GM12878 (cell line): ENCODE measurements around the gene SLC23A2. TPM values are rescaled to one million over a fixed set of nuclear protein-coding genes. Genes with fewer than 3 reads are reported as not detected.

Experiments used
- ATAC-seq: fragments of 200-7000 bp; cut with Tn5 transposase; 3 replicates; pipeline ENCODE4 v1.9.1; 2020; ENCODE audit warnings: mild to moderate bottlenecking, moderate library complexity
- BruUV-seq: library from RNA; stranded (reverse); fragments of 400-500 nt; replicated peaks from 2 replicates; lab custom pipeline; 2021; lab: Mats Ljungman, UMichigan
- CTCF ChIA-PET: fragments of 300-600 bp; sonication (Branson Sonifier 250); formaldehyde crosslinking; extraction: SDS; loops from one replicate; lab custom pipeline; 2021; ENCODE audit warnings: inconsistent platforms; lab: Yijun Ruan, JAX
- POLR2A ChIA-PET: fragments of 350-600 bp; formaldehyde crosslinking; extraction: SDS; loops from one replicate; lab custom pipeline; 2021; ENCODE audit warnings: inconsistent platforms; lab: Charles Lee
- RAD21 ChIA-PET: fragments of 300-600 bp; sonication (Branson Sonifier 250); formaldehyde crosslinking; loops from one replicate; lab custom pipeline; 2023; ENCODE audit warnings: antibody characterized with exemption; ENCODE audit not compliant: unreplicated experiment; lab: Charles Lee
- SMC1A ChIA-PET: fragments of 300-600 bp; sonication (Branson Sonifier 250); formaldehyde crosslinking; loops from one replicate; lab custom pipeline; 2023; ENCODE audit not compliant: unreplicated experiment, uncharacterized antibody; lab: Charles Lee
- DNase-seq: peaks from one replicate; pipeline ENCODE4 v3.0.0-alpha.2; 2011; ENCODE audit warnings: low read depth, low spot score
- FAIRE-seq: peaks from 3 replicates; lab custom pipeline; 2011; peaks lifted over from hg19 to GRCh38; lab: Jason Lieb, UNC
- H2AFZ ChIP-seq: 2 replicates; pipeline ENCODE4 v1.6.0; 2011; ENCODE audit warnings: low read depth, low read length, control low read depth; ENCODE audit not compliant: control insufficient read depth
- H3K27ac ChIP-seq: 2 replicates; pipeline ENCODE4 v1.5.1; 2011; ENCODE audit warnings: control low read depth; ENCODE audit not compliant: control insufficient read depth, insufficient read depth
- H3K27me3 ChIP-seq, 2 experiments: replicated peaks in 1 of 2; 2 replicates each; pipeline versions ENCODE4 v1.6.0 to v1.6.1; 2011; ENCODE audit warnings: low read length in 1 of 2; ENCODE audit not compliant: control insufficient read depth in 2 of 2, insufficient read depth in 2 of 2
- H3K36me3 ChIP-seq, 2 experiments: 2 replicates each; pipeline ENCODE4 v1.5.1; 2011; ENCODE audit warnings: low read length in 1 of 2; ENCODE audit not compliant: control insufficient read depth in 2 of 2, insufficient read depth in 2 of 2
- H3K4me1 ChIP-seq: 2 replicates; pipeline ENCODE4 v1.6.1; 2011; ENCODE audit warnings: mild to moderate bottlenecking, low read length, moderate library complexity, mixed read lengths; ENCODE audit not compliant: control insufficient read depth, insufficient read depth
- H3K4me2 ChIP-seq: 2 replicates; pipeline ENCODE4 v1.6.0; 2011; ENCODE audit warnings: control low read depth; ENCODE audit not compliant: control insufficient read depth, insufficient read depth
- H3K4me3 ChIP-seq: fragments of 200-600 bp; sonication (generic); 2 replicates; pipeline ENCODE4 v1.5.1; 2016
- H3K79me2 ChIP-seq: 2 replicates; pipeline ENCODE4 v1.6.0; 2011; ENCODE audit warnings: low read length; ENCODE audit not compliant: control insufficient read depth, insufficient read depth
- H3K9ac ChIP-seq: 2 replicates; pipeline ENCODE4 v1.8.0; 2011; ENCODE audit warnings: low read length, control low read depth, mixed read lengths; ENCODE audit not compliant: control insufficient read depth, insufficient read depth
- H3K9me3 ChIP-seq: replicated peaks from 3 replicates; pipeline ENCODE4 v1.5.1; 2011; ENCODE audit warnings: mild to moderate bottlenecking, low read length; ENCODE audit not compliant: control insufficient read depth, insufficient read depth
- H4K20me1 ChIP-seq: 2 replicates; pipeline ENCODE4 v1.6.0; 2011; ENCODE audit not compliant: control insufficient read depth, insufficient read depth
- ASH2L ChIP-seq: fragments of 300-600, 200-600 bp; sonication (generic); IDR thresholded peaks from 2 replicates; pipeline ENCODE4 v1.6.1; 2017; ENCODE audit warnings: low read depth, mild to moderate bottlenecking, borderline replicate concordance
- BHLHE40 ChIP-seq, 2 experiments: fragments of 450-650 bp in 1 of 2; IDR thresholded peaks; 2 replicates each; pipeline ENCODE4 v1.6.1; 2011 to 2017; ENCODE audit warnings: low read depth in 2 of 2, borderline replicate concordance in 1 of 2, improper control_type of control experiment in 1 of 2, low read length in 1 of 2, mild to moderate bottlenecking in 1 of 2
- CBFB ChIP-seq: IDR thresholded peaks from 2 replicates; pipeline ENCODE4 v1.6.1; 2016; ENCODE audit warnings: antibody characterized with exemption, low read depth
- CBX3 ChIP-seq: fragments of 200-600 bp; sonication (generic); IDR thresholded peaks from 2 replicates; pipeline ENCODE4 v1.6.1; 2016; ENCODE audit warnings: low read depth, borderline replicate concordance
- CEBPB ChIP-seq, 2 experiments: fragments of 150-350 bp in 1 of 2; IDR thresholded peaks; 2 replicates each; pipeline ENCODE4 v1.6.1; 2012 to 2014; ENCODE audit warnings: low read depth in 2 of 2, low read length in 2 of 2, borderline replicate concordance in 1 of 2, inconsistent platforms in 1 of 2
- CREB1 ChIP-seq: IDR thresholded peaks from 2 replicates; pipeline ENCODE4 v1.6.1; 2012; ENCODE audit warnings: low read depth, mild to moderate bottlenecking, inconsistent platforms
- EED ChIP-seq: sonication (generic); IDR thresholded peaks from 2 replicates; pipeline ENCODE4 v1.6.1; 2016; ENCODE audit warnings: antibody characterized with exemption, low read depth
- ETV6 ChIP-seq, 2 experiments: fragments of 450-650 bp in 1 of 2; IDR thresholded peaks in 1 of 2; conservative IDR thresholded peaks in 1 of 2; 2 replicates each; pipeline ENCODE4 v1.6.1; 2014; ENCODE audit warnings: antibody characterized with exemption in 1 of 2, borderline replicate concordance in 1 of 2, low read depth in 1 of 2, mild to moderate bottlenecking in 1 of 2, moderate library complexity in 1 of 2
- FOS ChIP-seq: IDR thresholded peaks from 3 replicates; pipeline ENCODE4 v1.6.1; 2011; ENCODE audit warnings: borderline replicate concordance; ENCODE audit not compliant: insufficient read length; ENCODE audit errors: extremely low read depth
- HDAC6 ChIP-seq: fragments of 200-600 bp; sonication (generic); IDR thresholded peaks from one replicate; pipeline ENCODE4 v1.8.0; 2017; ENCODE audit warnings: antibody characterized with exemption; ENCODE audit not compliant: unreplicated experiment
- IKZF1 ChIP-seq: fragments of 450-650 bp; conservative IDR thresholded peaks from 2 replicates; pipeline ENCODE4 v1.6.1; 2017; ENCODE audit warnings: antibody characterized with exemption, mild to moderate bottlenecking
- MAX ChIP-seq: IDR thresholded peaks from 2 replicates; pipeline ENCODE4 v1.6.1; 2012; ENCODE audit warnings: low read depth, low read length, improper control_type of control experiment
- MTA2 ChIP-seq: fragments of 450-650 bp; IDR thresholded peaks from 2 replicates; pipeline ENCODE4 v1.6.1; 2016; ENCODE audit warnings: low read depth, mild to moderate bottlenecking, moderate library complexity
- MTA3 ChIP-seq: IDR thresholded peaks from 2 replicates; pipeline ENCODE4 v1.6.1; 2012; ENCODE audit warnings: low read length, inconsistent platforms, borderline replicate concordance
- NFYA ChIP-seq: IDR thresholded peaks from 2 replicates; pipeline ENCODE4 v1.6.1; 2011; ENCODE audit warnings: low read depth, mild to moderate bottlenecking, low read length, improper control_type of control experiment, borderline replicate concordance
- NRF1 ChIP-seq: conservative IDR thresholded peaks from 2 replicates; pipeline ENCODE4 v1.6.1; 2011; ENCODE audit warnings: mild to moderate bottlenecking, low read depth, low read length, improper control_type of control experiment
- PBX3 ChIP-seq: IDR thresholded peaks from 2 replicates; pipeline ENCODE4 v1.6.1; 2011; ENCODE audit warnings: mild to moderate bottlenecking, low read depth, low read length, moderate library complexity; ENCODE audit not compliant: insufficient replicate concordance
- RELA ChIP-seq: fragments of 450-650 bp; IDR thresholded peaks from 2 replicates; pipeline ENCODE4 v1.8.0; 2014; ENCODE audit warnings: borderline replicate concordance; ENCODE audit not compliant: partially characterized antibody
- SP1 ChIP-seq: IDR thresholded peaks from one replicate; pipeline ENCODE4 v1.6.1; 2011; ENCODE audit warnings: low read depth, low read length
- TBL1XR1 ChIP-seq: IDR thresholded peaks from 2 replicates; pipeline ENCODE4 v1.6.1; 2012; ENCODE audit warnings: low read depth, low read length, improper control_type of control experiment
- TCF12 ChIP-seq: IDR thresholded peaks from 2 replicates; pipeline ENCODE4 v1.6.1; 2011; ENCODE audit warnings: low read depth, mild to moderate bottlenecking, low read length
- USF1 ChIP-seq: IDR thresholded peaks from 2 replicates; pipeline ENCODE4 v1.6.1; 2011; ENCODE audit warnings: borderline replicate concordance, low read depth, mild to moderate bottlenecking, moderate library complexity, mixed read lengths, low read length; ENCODE audit not compliant: insufficient read depth; ENCODE audit errors: extremely low read length
- YBX1 ChIP-seq: fragments of 450-650 bp; IDR thresholded peaks from 2 replicates; pipeline ENCODE4 v1.6.1; 2016; ENCODE audit warnings: antibody characterized with exemption
- WGBS: methylation state at CpG from one replicate; pipeline ENCODE4 v1.1.6; 2016; ENCODE audit warnings: low lambda C conversion rate; ENCODE audit not compliant: insufficient replicate concordance, insufficient coverage; ENCODE audit errors: missing lambda C conversion rate; 5-methylcytosine and 5-hydroxymethylcytosine counted together
- in situ Hi-C: fragments of 300-500 bp; cut with MboI; formaldehyde crosslinking; loops from 9 replicates; pipeline ENCODE4 v1.14.3; 2018; ENCODE audit warnings: mixed read lengths
- intact Hi-C: fragments of 100-400 bp; cut with micrococcal nuclease; formaldehyde crosslinking; loops from one replicate; pipeline ENCODE4 v1.14.2; 2022; ENCODE audit not compliant: unreplicated experiment
- polyA plus RNA-seq, 11 experiments: library from polyadenylated mRNA; depleted of rRNA in 4 of 11; unstranded in 6 of 11; stranded (reverse) in 5 of 11; fragments of >200 nt; fragmentation: Nextera tagmentation in 4 of 11; fragmentation: Illumina TruSeq in 1 of 11; extraction: Ambion mirVana in 4 of 11; extraction: Trizol in 1 of 11; gene quantifications; 1 replicate in 1 of 11; 2 replicates in 10 of 11; pipeline versions ENCODE4 v1.2.1 to v1.2.3, GENCODE V29; 2011 to 2016; ENCODE audit warnings: inconsistent platforms in 2 of 11, missing spikeins in 2 of 11, low read depth in 1 of 11
- total RNA-seq, 4 experiments: library from RNA; depleted of rRNA in 3 of 4; stranded (reverse); fragments of >200 nt in 3 of 4; fragmentation: Illumina TruSeq in 1 of 4; extraction: Trizol in 1 of 4; gene quantifications; 2 replicates each; pipeline versions ENCODE4 v1.2.1 to v1.2.3, GENCODE V29; 2013 to 2021

The SLC23A2 gene
- total and polyA plus RNA-seq, 10 of the 15 experiments (the other 5 are each of a cell fraction or from before 2014, with no cell fraction given): 4.4 to 56.1 (median 35.5) TPM

- peak; percentile 45; the same call in 1 of the 2 replicates for TF ChIP-seq MTA2
- no peak for TF ChIP-seq USF1
- peak; percentile 65 for TF ChIP-seq CBFB
- TF ChIP-seq TCF12: 0 out of 2 replicates have a peak, but pooled peaks have one; percentile 55
- TF ChIP-seq IKZF1: peak; percentile 61; the same call in 1 of the 2 replicates
- peak in 1 of 2 experiments; percentile 44; a peak in 1 of 4 replicates for TF ChIP-seq ETV6 (conservative IDR thresholded peaks at IDR 0.05 in 1 of 2, IDR thresholded peaks at IDR 0.05 in 1 of 2; ENCODE audit: borderline replicate concordance in 1 of 2, low read depth in 1 of 2)
- TF ChIP-seq BHLHE40 (IDR thresholded peaks at IDR 0.05; ENCODE audit: borderline replicate concordance in 1 of 2, low read depth in 2 of 2, low read length in 1 of 2): 0 out of 4 replicates have a peak, but pooled peaks of 1 of the 2 experiments have one; percentile 12
- TF ChIP-seq RELA: no peak
- no peak for TF ChIP-seq CREB1
Observed at GRCh38 chr20:4985658-4986057, 15.7 kb downstream of the SLC23A2 start (continued).

- Histone ChIP-seq H2AFZ (no peak overlapping the region), H3K4me3 (no peak overlapping the region), H3K36me3 (peaks cover 0 to 1% of the 10 kb centered on the region in 2 experiments; a peak in 1 of 4 replicates), H3K9me3 (no peaks in the 10 kb centered on the region), H3K4me2 (no peak overlapping the region), H3K27ac (no peak overlapping the region), H4K20me1 (no peaks in the 10 kb centered on the region), H3K4me1 (peaks cover 19% of the 10 kb centered on the region), H3K27me3 (no peaks in the 10 kb centered on the region), H3K79me2 (no peaks in the 10 kb centered on the region; the same call in 1 of the 2 replicates), H3K9ac (no peak overlapping the region)
- POLR2A ChIA-PET: no interaction called here
- RAD21 ChIA-PET: interaction anchor here (0.6 to 1.5 kb wide), 2 partner anchors 16 to 54 kb away, joined by 3 to 4 read pairs; no protein-coding TSS in a partner anchor
- ATAC-seq (no peak), FAIRE-seq (no peak), DNase-seq (no peak)
- SMC1A ChIA-PET: interaction anchor here (1.6 to 2.5 kb wide), 2 partner anchors 10 to 16 kb away, joined by 4 to 12 read pairs; no protein-coding TSS in a partner anchor
- WGBS: 95% methylated on average over 4 of the region's 4 CpGs
- in situ Hi-C loops (no loop called here), intact Hi-C loops (no loop called here)
- no TSS peak for BruUV-seq
- CTCF ChIA-PET: interaction anchor here (0.6 to 3.3 kb wide), 2 partner anchors 16 to 118 kb away, joined by 3 to 10 read pairs; no protein-coding TSS in a partner anchor
- TF ChIP-seq YBX1 (no peak), CBX3 (no peak), PBX3 (no peak), FOS (no peak), TBL1XR1 (no peak), NFYA (no peak), NRF1 (no peak), EED (no peak), MTA3 (no peak), MAX (no peak), SP1 (no peak), ASH2L (no peak), CEBPB (IDR thresholded peaks at IDR 0.05; ENCODE audit: borderline replicate concordance in 1 of 2, low read depth in 2 of 2, low read length in 2 of 2) (no peak), HDAC6 (no peak)
Observed at GRCh38 chr20:4982281-4982680, 19.0 kb downstream of the SLC23A2 start.
